ENCODE data around the gene FBXO47. TPM values are rescaled to one million over a fixed set of nuclear protein-coding genes. Genes with fewer than 3 reads are reported as not detected.
A peak's percentile ranks its signal among the peaks of the same experiment; 100 is the strongest.

The FBXO47 gene
- total and polyA plus RNA-seq, 10 of the 15 experiments (the other 5 are each of a cell fraction or from before 2014, with no cell fraction given): 0.04 to 0.06 (median 0.06) TPM; not detected in 7

- peaks cover 4% of the 10 kb centered on the region for H3K79me2 ChIP-seq (ENCODE audit: control insufficient read depth, insufficient read depth, low read length)
- no peak for FAIRE-seq
- H4K20me1 ChIP-seq (ENCODE audit: control insufficient read depth, insufficient read depth): no peaks in the 10 kb centered on the region
- H3K4me2 ChIP-seq (ENCODE audit: control insufficient read depth, insufficient read depth): peak overlapping the region; percentile 84
- H3K36me3 ChIP-seq (ENCODE audit: control insufficient read depth in 2 of 2, insufficient read depth in 2 of 2, low read length in 1 of 2): peaks cover 20 to 23% of the 10 kb centered on the region in 2 experiments
- BruUV-seq (replicated peaks): no TSS peak
- ChIA-PET POLR2A (interaction anchor here (0.6 to 2.8 kb wide), 4 partner anchors 10 to 44 kb away, joined by 4 to 21 read pairs (median 8); partner anchors contain the start of genes LASP1 and RPL23), RAD21 (ENCODE audit: unreplicated experiment) (interaction anchor here (1.4 to 2.4 kb wide), 4 partner anchors 12 to 85 kb away, joined by 3 to 10 read pairs (median 8); partner anchors contain the start of gene LASP1), CTCF (interaction anchor here (1.0 to 2.0 kb wide), 8 partner anchors 9 to 276 kb away, joined by 3 to 6 read pairs (median 4); partner anchors contain the start of gene LASP1), SMC1A (ENCODE audit: uncharacterized antibody, unreplicated experiment) (interaction anchor here (1.0 to 1.9 kb wide), 9 partner anchors 14 to 266 kb away, joined by 3 to 7 read pairs (median 5); partner anchors contain the start of genes LASP1NB and RPL23)
- H3K4me3 ChIP-seq: 0 out of 2 replicates have a peak overlapping the region, but pooled peaks have one; percentile 28
- peak overlapping the region; percentile 75 for H3K9ac ChIP-seq (ENCODE audit: control insufficient read depth, insufficient read depth, low read length)
- WGBS (ENCODE audit: insufficient coverage, insufficient replicate concordance, low lambda C conversion rate, missing lambda C conversion rate): 22% methylated on average over 9 of the region's 9 CpGs
- peak overlapping the region; percentile 68 for H2AFZ ChIP-seq (ENCODE audit: control insufficient read depth, low read depth, low read length)
- intact Hi-C loops (cut with micrococcal nuclease; ENCODE audit: unreplicated experiment) (no loop called here), in situ Hi-C loops (cut with MboI) (no loop called here)
- ATAC-seq: peak; percentile 38
- DNase-seq (ENCODE audit: low read depth, low spot score): no peak
- no peak for TF ChIP-seq IRF3 (IDR thresholded peaks at IDR 0.05)
- no peak for TF ChIP-seq MLLT1 (IDR thresholded peaks at IDR 0.05)
- TF ChIP-seq ZBED1 (IDR thresholded peaks at IDR 0.05; ENCODE audit: borderline replicate concordance): no peak
- no peak for TF ChIP-seq ELK1 (IDR thresholded peaks at IDR 0.05; ENCODE audit: low read depth, low read length)
- TF ChIP-seq CHD1 (IDR thresholded peaks at IDR 0.05; ENCODE audit: low read depth, low read length): no peak
- TF ChIP-seq SKIL (IDR thresholded peaks at IDR 0.05; ENCODE audit: low read depth, poor library complexity, severe bottlenecking): no peak
- no peak for TF ChIP-seq GATAD2B (conservative IDR thresholded peaks at IDR 0.05; ENCODE audit: low read depth)
- TF ChIP-seq YY1 (IDR thresholded peaks at IDR 0.05; ENCODE audit: low read depth, low read length): no peak
- TF ChIP-seq TARDBP (IDR thresholded peaks at IDR 0.05; ENCODE audit: borderline replicate concordance): no peak
- TF ChIP-seq MXI1 (IDR thresholded peaks at IDR 0.05; ENCODE audit: low read depth, low read length): no peak
- no peak for TF ChIP-seq IRF4 (IDR thresholded peaks at IDR 0.05; ENCODE audit: low read depth, low read length)
- TF ChIP-seq NFIC (IDR thresholded peaks at IDR 0.05; ENCODE audit: low read depth, low read length): no peak
- no peak for TF ChIP-seq ZNF24 (IDR thresholded peaks at IDR 0.05)
- TF ChIP-seq PAX5 (IDR thresholded peaks at IDR 0.05; ENCODE audit: borderline replicate concordance, low read depth, low read length): no peak
- TF ChIP-seq ZNF207 (IDR thresholded peaks at IDR 0.05; ENCODE audit: borderline replicate concordance): no peak
- no peak for TF ChIP-seq IKZF1 (conservative IDR thresholded peaks at IDR 0.05)
- TF ChIP-seq HDAC2 (IDR thresholded peaks at IDR 0.05): no peak
- H3K9me3 ChIP-seq (replicated peaks; ENCODE audit: control insufficient read depth, insufficient read depth, low read length): no peaks in the 10 kb centered on the region; the same call in 2 of the 3 replicates
- H3K27me3 ChIP-seq (replicated peaks in 1 of 2; ENCODE audit: control insufficient read depth in 2 of 2, insufficient read depth in 2 of 2, low read length in 1 of 2): no peaks in the 10 kb centered on the region
- H3K4me1 ChIP-seq (ENCODE audit: control insufficient read depth, insufficient read depth, low read length): peaks cover 28% of the 10 kb centered on the region
- H3K27ac ChIP-seq (ENCODE audit: control insufficient read depth, insufficient read depth): peak overlapping the region; percentile 96
These were observed 68.9 kb downstream of the FBXO47 start for GRCh38 chr17:38898291-38898679.
